ENCODE measurements around the gene PCBP3. TPM values are rescaled to one million over a fixed set of nuclear protein-coding genes. Genes with fewer than 3 reads are reported as not detected.

The PCBP3 gene
- total RNA-seq, 1 experiment from 2014 or later, result 1.4 TPM

DNA sequence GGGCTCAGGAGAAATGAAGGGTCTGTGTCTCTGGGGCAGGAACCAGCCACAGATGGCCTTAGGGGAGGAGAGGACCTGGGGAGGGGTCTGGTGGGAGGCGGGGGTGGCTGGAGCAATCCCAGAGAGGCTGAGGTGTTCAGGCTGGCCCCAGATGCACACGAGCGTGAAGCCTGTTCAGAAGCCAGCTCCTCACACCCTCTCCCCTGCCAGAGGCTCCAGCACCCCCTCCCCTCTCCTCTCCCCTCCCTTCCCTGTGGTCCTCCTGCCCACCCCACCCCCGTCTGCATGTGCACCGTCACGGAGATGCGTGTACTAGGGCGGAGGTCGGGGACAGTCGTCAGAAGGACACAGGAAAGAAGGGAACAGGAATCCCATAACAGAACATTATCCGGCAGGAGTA is 223.0 kb downstream of the PCBP3 start:
- no peaks in the 10 kb centered on the region for H3K4me1 Mint-ChIP-seq (ENCODE audit: low read depth, unreplicated experiment)
- BruUV-seq (replicated peaks), result no TSS peak

DNA sequence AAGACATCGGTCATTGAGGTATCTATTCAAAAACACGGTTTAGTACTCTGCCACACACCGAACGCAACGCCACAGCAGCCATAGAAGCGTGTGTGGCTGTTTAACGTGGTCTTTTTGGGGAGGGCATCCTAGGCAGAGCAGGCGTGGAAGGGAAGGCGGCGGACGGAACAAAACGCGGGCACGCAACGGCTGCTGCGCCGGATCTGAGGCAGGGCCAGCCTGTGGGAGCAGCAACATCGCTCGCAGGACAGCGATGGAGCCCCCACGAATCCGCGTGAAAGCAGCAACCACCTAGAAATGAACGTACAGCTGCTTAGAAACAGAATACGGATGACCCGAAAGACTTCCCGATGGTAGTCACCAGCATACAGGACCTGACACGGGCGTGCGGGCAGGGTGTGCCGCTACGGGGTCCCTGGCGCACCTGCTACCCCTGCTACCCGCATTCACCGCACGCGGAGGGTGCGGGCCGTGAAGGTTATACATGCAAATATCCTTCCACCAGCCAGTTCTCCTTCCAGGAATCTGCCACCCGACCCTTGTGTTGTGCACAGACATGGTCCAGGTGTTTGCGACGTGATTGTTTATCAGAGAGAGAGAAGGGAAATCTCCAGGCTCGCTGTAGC is 223.6 kb downstream of the PCBP3 start:
- CTCF ChIA-PET, result no interaction called here
- no TSS peak for BruUV-seq (replicated peaks)
- peaks cover 14% of the 10 kb centered on the region for H3K27me3 Mint-ChIP-seq (ENCODE audit: unreplicated experiment)
- H3K4me3 Mint-ChIP-seq (ENCODE audit: low read depth, unreplicated experiment), result no peak overlapping the region
- no peaks in the 10 kb centered on the region for H3K9me3 Mint-ChIP-seq (ENCODE audit: low read depth, unreplicated experiment)
- H3K27ac Mint-ChIP-seq (ENCODE audit: unreplicated experiment), result no peak overlapping the region
- DNase-seq, result no peak
- H3K36me3 Mint-ChIP-seq (ENCODE audit: insufficient read depth, unreplicated experiment), result no peaks in the 10 kb centered on the region
- H3K4me1 Mint-ChIP-seq (ENCODE audit: low read depth, unreplicated experiment), result no peaks in the 10 kb centered on the region
- TF ChIP-seq, protein P1, sequence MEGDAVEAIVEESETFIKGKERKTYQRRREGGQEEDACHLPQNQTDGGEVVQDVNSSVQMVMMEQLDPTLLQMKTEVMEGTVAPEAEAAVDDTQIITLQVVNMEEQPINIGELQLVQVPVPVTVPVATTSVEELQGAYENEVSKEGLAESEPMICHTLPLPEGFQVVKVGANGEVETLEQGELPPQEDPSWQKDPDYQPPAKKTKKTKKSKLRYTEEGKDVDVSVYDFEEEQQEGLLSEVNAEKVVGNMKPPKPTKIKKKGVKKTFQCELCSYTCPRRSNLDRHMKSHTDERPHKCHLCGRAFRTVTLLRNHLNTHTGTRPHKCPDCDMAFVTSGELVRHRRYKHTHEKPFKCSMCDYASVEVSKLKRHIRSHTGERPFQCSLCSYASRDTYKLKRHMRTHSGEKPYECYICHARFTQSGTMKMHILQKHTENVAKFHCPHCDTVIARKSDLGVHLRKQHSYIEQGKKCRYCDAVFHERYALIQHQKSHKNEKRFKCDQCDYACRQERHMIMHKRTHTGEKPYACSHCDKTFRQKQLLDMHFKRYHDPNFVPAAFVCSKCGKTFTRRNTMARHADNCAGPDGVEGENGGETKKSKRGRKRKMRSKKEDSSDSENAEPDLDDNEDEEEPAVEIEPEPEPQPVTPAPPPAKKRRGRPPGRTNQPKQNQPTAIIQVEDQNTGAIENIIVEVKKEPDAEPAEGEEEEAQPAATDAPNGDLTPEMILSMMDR (IDR thresholded peaks at IDR 0.05; ENCODE audit: unreplicated experiment), result no peak
- intact Hi-C loops (cut with micrococcal nuclease; ENCODE audit: unreplicated experiment), result no loop called here

More for the DNA sequence above, 223.0 kb downstream of the PCBP3 start:
- H3K4me3 Mint-ChIP-seq (ENCODE audit: low read depth, unreplicated experiment), result no peak overlapping the region
- CTCF ChIA-PET, result no interaction called here
- DNase-seq, result no peak
- H3K9me3 Mint-ChIP-seq (ENCODE audit: low read depth, unreplicated experiment), result no peaks in the 10 kb centered on the region
- H3K27ac Mint-ChIP-seq (ENCODE audit: unreplicated experiment), result no peak overlapping the region
- intact Hi-C loops (cut with micrococcal nuclease; ENCODE audit: unreplicated experiment), result no loop called here
- TF ChIP-seq, protein P1 (IDR thresholded peaks at IDR 0.05; ENCODE audit: unreplicated experiment), result no peak
- H3K36me3 Mint-ChIP-seq (ENCODE audit: insufficient read depth, unreplicated experiment), result no peaks in the 10 kb centered on the region
- H3K27me3 Mint-ChIP-seq (ENCODE audit: unreplicated experiment), result peaks cover 18% of the 10 kb centered on the region

DNA sequence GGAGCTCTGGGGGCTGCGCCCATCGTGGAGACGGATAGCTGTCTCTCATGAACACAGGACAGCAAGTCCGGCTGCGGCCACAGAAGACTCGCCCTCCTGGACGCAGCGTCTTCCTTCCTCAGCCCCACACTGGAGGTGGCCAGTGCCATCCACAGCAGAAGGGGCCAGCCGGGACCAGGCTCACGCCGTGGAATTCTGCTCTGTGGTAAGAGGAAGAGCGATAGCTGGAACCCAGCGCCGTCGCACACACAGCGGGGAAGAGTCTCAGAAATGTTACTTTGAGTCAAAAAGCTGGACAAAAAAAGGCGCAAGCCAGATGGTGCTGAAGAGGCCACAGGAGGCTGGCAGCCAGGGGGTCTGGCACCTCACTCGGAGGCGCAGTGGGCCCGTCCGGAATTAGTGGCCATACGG is 224.2 kb downstream of the PCBP3 start:
- H3K27me3 Mint-ChIP-seq (ENCODE audit: unreplicated experiment), result peaks cover 20% of the 10 kb centered on the region
- H3K4me1 Mint-ChIP-seq (ENCODE audit: low read depth, unreplicated experiment), result no peaks in the 10 kb centered on the region
- H3K27ac Mint-ChIP-seq (ENCODE audit: unreplicated experiment), result no peak overlapping the region
- TF ChIP-seq, protein P1 (IDR thresholded peaks at IDR 0.05; ENCODE audit: unreplicated experiment), result no peak
- CTCF ChIA-PET, result no interaction called here
- DNase-seq, result no peak
- no peaks in the 10 kb centered on the region for H3K36me3 Mint-ChIP-seq (ENCODE audit: insufficient read depth, unreplicated experiment)
- intact Hi-C loops (cut with micrococcal nuclease; ENCODE audit: unreplicated experiment), result no loop called here
- no peak overlapping the region for H3K4me3 Mint-ChIP-seq (ENCODE audit: low read depth, unreplicated experiment)
- no peaks in the 10 kb centered on the region for H3K9me3 Mint-ChIP-seq (ENCODE audit: low read depth, unreplicated experiment)
- BruUV-seq (replicated peaks), result no TSS peak

DNA sequence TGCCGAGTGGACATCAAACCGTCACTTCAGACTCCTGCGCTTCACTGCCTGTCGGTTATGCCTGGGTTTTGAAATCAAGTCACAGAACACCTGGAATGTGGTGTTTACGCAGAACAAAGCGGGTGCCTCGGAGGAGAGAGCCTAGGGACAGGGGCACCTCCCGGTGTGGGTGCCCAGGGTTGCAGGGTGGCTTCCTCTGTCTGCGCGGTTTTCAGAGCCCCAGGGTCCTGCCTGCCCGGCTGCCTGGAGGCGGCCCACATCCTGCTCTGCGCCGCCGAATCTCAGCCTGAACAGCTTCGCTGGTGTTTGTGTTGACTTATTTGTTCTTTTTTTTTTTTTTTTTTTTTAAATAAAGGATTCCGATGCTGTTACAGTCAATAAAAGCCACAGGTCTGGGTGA is 224.6 kb downstream of the PCBP3 start:
- Mint-ChIP-seq H3K36me3 (ENCODE audit: insufficient read depth, unreplicated experiment) (no peaks in the 10 kb centered on the region), H3K9me3 (ENCODE audit: low read depth, unreplicated experiment) (no peaks in the 10 kb centered on the region), H3K27ac (ENCODE audit: unreplicated experiment) (no peak overlapping the region), H3K4me3 (ENCODE audit: low read depth, unreplicated experiment) (no peak overlapping the region), H3K27me3 (ENCODE audit: unreplicated experiment) (peaks cover 24% of the 10 kb centered on the region), H3K4me1 (ENCODE audit: low read depth, unreplicated experiment) (no peaks in the 10 kb centered on the region)
- intact Hi-C loops (cut with micrococcal nuclease; ENCODE audit: unreplicated experiment), result no loop called here
- TF ChIP-seq, protein P1 (IDR thresholded peaks at IDR 0.05; ENCODE audit: unreplicated experiment), result no peak
- no TSS peak for BruUV-seq (replicated peaks)
- CTCF ChIA-PET, result no interaction called here
- no peak for DNase-seq
